GM23338 (cell line): Measurements from ENCODE around the gene CLDN10. TPM values are rescaled to one million over a fixed set of nuclear protein-coding genes. Genes with fewer than 3 reads are reported as not detected.

ENCODE experiments used
- ATAC-seq: fragments of 200-7000 bp; cut with Tn5 transposase; 3 replicates; pipeline ENCODE4 v1.9.1; 2020
- DNase-seq: peaks from one replicate; pipeline ENCODE4 v3.0.0-alpha.2; 2015; ENCODE audit warnings: low spot score
- H2AFZ ChIP-seq: fragments of 200-600 bp; sonication (generic); 2 replicates; pipeline ENCODE4 v1.8.0; 2016; ENCODE audit warnings: antibody characterized with exemption, mild to moderate bottlenecking, moderate library complexity
- H3F3A ChIP-seq: fragments of 200-600 bp; sonication (generic); replicated peaks from 2 replicates; pipeline ENCODE4 v1.8.0; 2017; ENCODE audit warnings: antibody characterized with exemption, mixed run types, low read depth
- H3K27ac ChIP-seq: fragments of 200-600 bp; sonication (generic); 2 replicates; pipeline ENCODE4 v1.6.1; 2016; ENCODE audit warnings: low read depth
- H3K27me3 ChIP-seq: fragments of 200-600 bp; sonication (generic); 2 replicates; pipeline ENCODE4 v1.8.0; 2016; ENCODE audit warnings: mild to moderate bottlenecking, mixed run types, moderate library complexity; ENCODE audit not compliant: insufficient read depth
- H3K36me3 ChIP-seq: fragments of 200-600 bp; sonication (generic); 2 replicates; pipeline ENCODE4 v1.8.0; 2016; ENCODE audit warnings: mild to moderate bottlenecking; ENCODE audit not compliant: insufficient read depth
- H3K4me1 ChIP-seq: fragments of 200-600 bp; sonication (generic); 2 replicates; pipeline ENCODE4 v1.8.0; 2016; ENCODE audit warnings: mild to moderate bottlenecking, moderate library complexity; ENCODE audit not compliant: insufficient read depth
- H3K4me2 ChIP-seq: fragments of 200-600 bp; sonication (generic); 2 replicates; pipeline ENCODE4 v1.7.1; 2017; ENCODE audit warnings: mixed run types
- H3K4me3 ChIP-seq: fragments of 200-600 bp; sonication (generic); 2 replicates; pipeline ENCODE4 v1.6.1; 2016; ENCODE audit warnings: mixed run types
- H3K79me2 ChIP-seq: fragments of 200-600 bp; sonication (generic); replicated peaks from 2 replicates; pipeline ENCODE4 v1.8.0; 2017; ENCODE audit warnings: mild to moderate bottlenecking; ENCODE audit not compliant: insufficient read depth
- H3K9me2 ChIP-seq: fragments of 200-600 bp; sonication (generic); 2 replicates; pipeline ENCODE4 v1.8.0; 2017; ENCODE audit not compliant: insufficient read depth
- H4K20me1 ChIP-seq: fragments of 200-600 bp; sonication (generic); replicated peaks from 2 replicates; pipeline ENCODE4 v1.8.0; 2017; ENCODE audit warnings: mild to moderate bottlenecking; ENCODE audit not compliant: insufficient read depth
- H3K27ac Mint-ChIP-seq: 2 replicates; pipeline ENCODE4 v1.8.0; 2020; ENCODE audit warnings: inconsistent platforms, mild to moderate bottlenecking, moderate library complexity, mixed read lengths
- H3K27me3 Mint-ChIP-seq: 3 replicates; pipeline ENCODE4 v1.8.0; 2022; ENCODE audit warnings: low read depth, mild to moderate bottlenecking, moderate library complexity, mixed read lengths, inconsistent platforms; ENCODE audit not compliant: insufficient read depth, poor library complexity
- H3K36me3 Mint-ChIP-seq: 3 replicates; pipeline ENCODE4 v1.8.0; 2021; ENCODE audit warnings: low read depth, mild to moderate bottlenecking, inconsistent platforms, moderate library complexity, mixed read lengths
- H3K4me1 Mint-ChIP-seq: 3 replicates; pipeline ENCODE4 v1.8.0; 2020; ENCODE audit warnings: mild to moderate bottlenecking, inconsistent platforms, mixed read lengths
- H3K4me3 Mint-ChIP-seq: 3 replicates; pipeline ENCODE4 v1.8.0; 2021; ENCODE audit warnings: moderate library complexity, mild to moderate bottlenecking, inconsistent platforms, mixed read lengths
- H3K9me3 Mint-ChIP-seq: 3 replicates; pipeline ENCODE4 v1.8.0; 2020; ENCODE audit warnings: moderate library complexity, mild to moderate bottlenecking, inconsistent platforms, mixed read lengths
- CREB1 ChIP-seq: fragments of 250-450 bp; sonication (Bioruptor Pico); IDR thresholded peaks from 2 replicates; pipeline ENCODE4 v1.5.0; 2020; ENCODE audit warnings: low read depth, mild to moderate bottlenecking, moderate library complexity
- ETS1 ChIP-seq: IDR thresholded peaks from 2 replicates; pipeline ENCODE4 v1.6.1; 2016; ENCODE audit warnings: antibody characterized with exemption
- EZH2 ChIP-seq: fragments of 200-600 bp; sonication (generic); IDR thresholded peaks from one replicate; pipeline ENCODE4 v1.8.0; 2017; ENCODE audit warnings: antibody characterized with exemption, mild to moderate bottlenecking, low read depth; ENCODE audit not compliant: unreplicated experiment
- EZH2phosphoT487 ChIP-seq: fragments of 200-600 bp; sonication (generic); IDR thresholded peaks from one replicate; pipeline ENCODE4 v1.8.1; 2018; ENCODE audit warnings: antibody characterized with exemption; ENCODE audit not compliant: unreplicated experiment
- JUNB ChIP-seq: IDR thresholded peaks from one replicate; pipeline ENCODE4 v1.6.1; 2016; ENCODE audit warnings: antibody characterized with exemption; ENCODE audit not compliant: unreplicated experiment
- NANOG ChIP-seq: IDR thresholded peaks from 2 replicates; pipeline ENCODE4 v1.6.1; 2016; ENCODE audit warnings: antibody characterized with exemption, borderline replicate concordance
- POLR2AphosphoS5 ChIP-seq: IDR thresholded peaks from 2 replicates; pipeline ENCODE4 v1.6.1; 2016; ENCODE audit warnings: antibody characterized with exemption, low read depth
- STAT1 ChIP-seq: IDR thresholded peaks from one replicate; pipeline ENCODE4 v1.6.1; 2016; ENCODE audit warnings: antibody characterized with exemption; ENCODE audit not compliant: unreplicated experiment
- ZNF114 ChIP-seq: fragments of 250-450 bp; sonication (Bioruptor Pico); IDR thresholded peaks from 2 replicates; pipeline ENCODE4 v1.5.0; 2020; ENCODE audit warnings: mild to moderate bottlenecking, moderate library complexity
- ZNF331 ChIP-seq: fragments of 250-450 bp; sonication (Bioruptor Pico); IDR thresholded peaks from 2 replicates; pipeline ENCODE4 v1.5.0; 2020; ENCODE audit warnings: low read depth, mild to moderate bottlenecking, moderate library complexity
- polyA plus RNA-seq: library from polyadenylated mRNA; unstranded; fragments of >200 nt; fragmentation: Nextera tagmentation; extraction: Ambion mirVana; gene quantifications from 2 replicates; pipeline ENCODE4 v1.2.1, GENCODE V29; 2016
- total RNA-seq: library from RNA; depleted of rRNA; stranded (reverse); fragments of >200 nt; shearing (Covaris generic); gene quantifications from 2 replicates; pipeline ENCODE4 v1.2.3, GENCODE V29; 2014
- TF ChIP-seq, protein P1 (sequence below), 2 experiments: fragments of 200-600 bp in 1 of 2; sonication (generic) in 1 of 2; conservative IDR thresholded peaks; 2 replicates each; pipeline versions ENCODE4 v1.5.1 to v1.6.1; 2016 to 2017; ENCODE audit warnings: antibody characterized with exemption in 2 of 2, low read depth in 2 of 2, mild to moderate bottlenecking in 2 of 2, moderate library complexity in 1 of 2

The CLDN10 gene
- total and polyA plus RNA-seq, 2 experiments from 2014 or later, result 34.7 to 65.9 TPM

- Histone ChIP-seq H3K27me3 (no peaks in the 10 kb centered on the region), H3K79me2 (peaks cover 11% of the 10 kb centered on the region; the same call in 1 of the 2 replicates), H3K4me3 (no peak overlapping the region), H4K20me1 (no peaks in the 10 kb centered on the region), H3K4me1 (peaks cover 16% of the 10 kb centered on the region), H3K4me2 (no peak overlapping the region), H3K27ac (no peak overlapping the region), H3K36me3 (no peaks in the 10 kb centered on the region), H3K9me2 (no peaks in the 10 kb centered on the region), H2AFZ (no peak overlapping the region), H3F3A (no peaks in the 10 kb centered on the region; the same call in 1 of the 2 replicates)
- no peaks in the 10 kb centered on the region for H3K27me3 Mint-ChIP-seq
- H3K4me1 Mint-ChIP-seq, result peaks cover 20% of the 10 kb centered on the region
- TF ChIP-seq ETS1 (no peak), EZH2 (no peak), STAT1 (no peak), NANOG (no peak), POLR2AphosphoS5 (no peak), ZNF331 (CRISPR knock-in tag) (no peak), ZNF114 (CRISPR knock-in tag) (no peak), EZH2phosphoT487 (no peak), JUNB (no peak), CREB1 (CRISPR knock-in tag) (no peak)
- TF ChIP-seq, protein P1, sequence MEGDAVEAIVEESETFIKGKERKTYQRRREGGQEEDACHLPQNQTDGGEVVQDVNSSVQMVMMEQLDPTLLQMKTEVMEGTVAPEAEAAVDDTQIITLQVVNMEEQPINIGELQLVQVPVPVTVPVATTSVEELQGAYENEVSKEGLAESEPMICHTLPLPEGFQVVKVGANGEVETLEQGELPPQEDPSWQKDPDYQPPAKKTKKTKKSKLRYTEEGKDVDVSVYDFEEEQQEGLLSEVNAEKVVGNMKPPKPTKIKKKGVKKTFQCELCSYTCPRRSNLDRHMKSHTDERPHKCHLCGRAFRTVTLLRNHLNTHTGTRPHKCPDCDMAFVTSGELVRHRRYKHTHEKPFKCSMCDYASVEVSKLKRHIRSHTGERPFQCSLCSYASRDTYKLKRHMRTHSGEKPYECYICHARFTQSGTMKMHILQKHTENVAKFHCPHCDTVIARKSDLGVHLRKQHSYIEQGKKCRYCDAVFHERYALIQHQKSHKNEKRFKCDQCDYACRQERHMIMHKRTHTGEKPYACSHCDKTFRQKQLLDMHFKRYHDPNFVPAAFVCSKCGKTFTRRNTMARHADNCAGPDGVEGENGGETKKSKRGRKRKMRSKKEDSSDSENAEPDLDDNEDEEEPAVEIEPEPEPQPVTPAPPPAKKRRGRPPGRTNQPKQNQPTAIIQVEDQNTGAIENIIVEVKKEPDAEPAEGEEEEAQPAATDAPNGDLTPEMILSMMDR (conservative IDR thresholded peaks at IDR 0.05; ENCODE audit: low read depth in 2 of 2), result no peak
- DNase-seq, result no peak
- H3K27ac Mint-ChIP-seq, result no peak overlapping the region
- H3K36me3 Mint-ChIP-seq, result no peaks in the 10 kb centered on the region; the same call in 2 of the 3 replicates
- no peaks in the 10 kb centered on the region for H3K9me3 Mint-ChIP-seq
- no peak overlapping the region for H3K4me3 Mint-ChIP-seq
- ATAC-seq, result no peak
Measured at GRCh38 chr13:95560387-95560786, 7.9 kb downstream of the CLDN10 start.

GRCh38 chr13:95564091-95564490 lies 11.6 kb downstream of the CLDN10 start:
- no peak overlapping the region for H3K4me3 Mint-ChIP-seq
- no peaks in the 10 kb centered on the region for H3K9me2 ChIP-seq
- DNase-seq, result no peak
- H3K36me3 ChIP-seq, result no peaks in the 10 kb centered on the region
- no peaks in the 10 kb centered on the region for H3K4me1 ChIP-seq
- H3K4me3 ChIP-seq, result no peak overlapping the region
- no peak for TF ChIP-seq EZH2phosphoT487
- TF ChIP-seq, protein P1 (conservative IDR thresholded peaks at IDR 0.05; ENCODE audit: low read depth in 2 of 2), result peak; percentile 23 to 43; a peak in 1 of 4 replicates
- no peaks in the 10 kb centered on the region; the same call in 1 of the 2 replicates for H3F3A ChIP-seq
- peaks cover 20% of the 10 kb centered on the region for H3K36me3 Mint-ChIP-seq
- no peaks in the 10 kb centered on the region for H3K27me3 ChIP-seq
- peak; percentile 35; the same call in 1 of the 3 replicates for ATAC-seq
- H4K20me1 ChIP-seq, result peaks cover 17% of the 10 kb centered on the region; the same call in 1 of the 2 replicates
- H3K4me2 ChIP-seq, result no peak overlapping the region
- H3K27me3 Mint-ChIP-seq, result no peaks in the 10 kb centered on the region
- no peak overlapping the region for H3K27ac Mint-ChIP-seq
- 0 out of 3 replicates have a peak, but pooled peaks cover 2% of the 10 kb centered on the region for H3K9me3 Mint-ChIP-seq
- no peaks in the 10 kb centered on the region for H3K79me2 ChIP-seq
- no peak overlapping the region for H2AFZ ChIP-seq
- no peaks in the 10 kb centered on the region for H3K4me1 Mint-ChIP-seq
- no peak overlapping the region for H3K27ac ChIP-seq
